OCI-LY7 (cell line): ENCODE data around the gene RPP25L. TPM values are rescaled to one million over a fixed set of nuclear protein-coding genes. Genes with fewer than 3 reads are reported as not detected.

Experiments
- BruUV-seq: library from RNA; stranded (reverse); fragments of 400-500 nt; replicated peaks from 2 replicates; lab custom pipeline; 2021; lab: Mats Ljungman, UMichigan
- CTCF ChIA-PET: fragments of 300-600 bp; sonication (Branson Sonifier 250); formaldehyde crosslinking; loops from one replicate; lab custom pipeline; 2022; ENCODE audit warnings: antibody characterized with exemption; ENCODE audit not compliant: unreplicated experiment; lab: Charles Lee
- POLR2A ChIA-PET: fragments of 300-600 bp; sonication (Branson Sonifier 250); formaldehyde crosslinking; loops from one replicate; lab custom pipeline; 2022; ENCODE audit warnings: antibody characterized with exemption; lab: Charles Lee
- DNase-seq: peaks from one replicate; pipeline ENCODE4 v3.0.0-alpha.2; 2015; ENCODE audit warnings: low spot score
- H2AFZ ChIP-seq: fragments of 200-600 bp; sonication (generic), shearing (Covaris generic); 2 replicates; pipeline ENCODE4 v1.6.1; 2014; ENCODE audit warnings: mild to moderate bottlenecking, antibody characterized with exemption, low read length, moderate library complexity
- H3K27ac ChIP-seq: fragments of 200-600 bp; sonication (generic); 2 replicates; pipeline ENCODE4 v1.5.1; 2014; ENCODE audit warnings: mixed run types, low read depth, mild to moderate bottlenecking, moderate library complexity, low read length, inconsistent platforms; ENCODE audit not compliant: poor library complexity, severe bottlenecking
- H3K36me3 ChIP-seq: fragments of 200-600 bp; sonication (generic); 2 replicates; pipeline ENCODE4 v1.6.1; 2014; ENCODE audit warnings: mild to moderate bottlenecking, antibody characterized with exemption, low read length, moderate library complexity, mixed read lengths; ENCODE audit not compliant: insufficient read depth
- H3K4me1 ChIP-seq: fragments of 200-600 bp; sonication (generic); 2 replicates; pipeline ENCODE4 v1.5.1; 2014; ENCODE audit warnings: mild to moderate bottlenecking, low read length; ENCODE audit not compliant: insufficient read depth, poor library complexity, severe bottlenecking
- H3K4me2 ChIP-seq: fragments of 200-600 bp; sonication (generic); 2 replicates; pipeline ENCODE4 v1.6.1; 2014; ENCODE audit warnings: mild to moderate bottlenecking, low read length
- H3K4me3 ChIP-seq: fragments of 200-600 bp; sonication (generic); 2 replicates; pipeline ENCODE4 v1.5.1; 2014; ENCODE audit warnings: mild to moderate bottlenecking, low read depth, low read length; ENCODE audit not compliant: poor library complexity, severe bottlenecking
- H3K79me2 ChIP-seq: fragments of 200-600 bp; sonication (generic); 2 replicates; pipeline ENCODE4 v1.6.1; 2016; ENCODE audit warnings: low read depth, mild to moderate bottlenecking, low read length, moderate library complexity, mixed read lengths; ENCODE audit not compliant: insufficient read depth
- H3K9me2 ChIP-seq: fragments of 200-600 bp; sonication (generic); 2 replicates; pipeline ENCODE4 v1.6.1; 2016; ENCODE audit warnings: mild to moderate bottlenecking, low read length, mixed read lengths; ENCODE audit not compliant: insufficient read depth
- H3K9me3 ChIP-seq: fragments of 200-600 bp; sonication (generic); 2 replicates; pipeline ENCODE4 v1.6.1; 2014; ENCODE audit warnings: mild to moderate bottlenecking, mixed run types, low read length, mixed read lengths
- H4K20me1 ChIP-seq: fragments of 200-600 bp; sonication (generic); 2 replicates; pipeline ENCODE4 v1.6.1; 2014; ENCODE audit warnings: mild to moderate bottlenecking, antibody characterized with exemption, low read length, moderate library complexity, mixed read lengths; ENCODE audit not compliant: insufficient read depth
- EZH2phosphoT487 ChIP-seq: fragments of 200-600 bp; sonication (generic); IDR thresholded peaks from 2 replicates; pipeline ENCODE4 v1.6.1; 2018; ENCODE audit warnings: low read depth, borderline replicate concordance, mild to moderate bottlenecking, mixed run types, antibody characterized with exemption, low read length, moderate library complexity, mixed read lengths
- intact Hi-C: fragments of 100-400 bp; cut with micrococcal nuclease; formaldehyde crosslinking; loops from one replicate; pipeline ENCODE4 v1.10.0; 2022; ENCODE audit not compliant: unreplicated experiment
- total RNA-seq, 2 experiments: library from RNA; depleted of rRNA in 1 of 2; stranded (reverse); fragments of >200 nt in 1 of 2; shearing (Covaris generic) in 1 of 2; gene quantifications; 2 replicates each; pipeline ENCODE4 v1.2.3, GENCODE V29; 2014 to 2022
- TF ChIP-seq, protein P1 (sequence below): fragments of 200-600 bp; sonication (generic); conservative IDR thresholded peaks from 2 replicates; pipeline ENCODE4 v1.5.1; 2014; ENCODE audit warnings: mild to moderate bottlenecking, antibody characterized with exemption, low read length, moderate library complexity, mixed read lengths

Gene RPP25L
- total RNA-seq, 2 experiments from 2014 or later: 33.7 to 40.3 TPM

DNA sequence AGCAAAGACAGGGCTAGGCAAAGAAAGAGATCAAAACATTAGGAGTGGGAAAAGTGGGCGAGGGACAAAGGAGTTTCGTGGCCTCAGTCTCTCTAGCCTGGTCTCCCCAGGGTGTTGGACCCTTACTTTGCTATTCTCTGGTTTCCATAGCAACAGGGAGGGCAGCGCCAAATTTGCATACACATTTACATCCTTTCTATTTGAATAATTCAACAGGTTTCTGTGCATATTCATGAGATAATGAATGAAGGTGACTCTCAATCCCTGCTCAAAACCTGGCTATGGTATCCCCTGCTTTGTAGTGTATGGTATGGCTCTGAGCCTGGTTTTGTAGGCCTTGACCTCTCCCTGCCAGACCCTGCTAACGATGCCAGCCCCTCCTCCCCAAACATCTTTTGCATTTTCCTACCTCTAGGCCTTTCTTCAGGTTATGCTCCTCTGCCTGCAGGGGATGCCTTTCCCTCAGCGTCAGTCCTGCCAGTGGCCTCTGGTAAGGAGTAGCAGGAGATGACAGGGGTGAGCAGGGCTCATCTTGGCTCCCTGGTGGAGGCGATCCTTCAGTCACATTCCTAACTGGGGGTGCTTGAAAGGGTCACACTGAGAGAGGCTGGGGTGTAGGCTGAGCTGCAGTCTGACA is 9.8 kb downstream of the RPP25L start:
- no peaks in the 10 kb centered on the region for H3K9me2 ChIP-seq
- no peak for TF ChIP-seq EZH2phosphoT487
- TF ChIP-seq, protein P1, sequence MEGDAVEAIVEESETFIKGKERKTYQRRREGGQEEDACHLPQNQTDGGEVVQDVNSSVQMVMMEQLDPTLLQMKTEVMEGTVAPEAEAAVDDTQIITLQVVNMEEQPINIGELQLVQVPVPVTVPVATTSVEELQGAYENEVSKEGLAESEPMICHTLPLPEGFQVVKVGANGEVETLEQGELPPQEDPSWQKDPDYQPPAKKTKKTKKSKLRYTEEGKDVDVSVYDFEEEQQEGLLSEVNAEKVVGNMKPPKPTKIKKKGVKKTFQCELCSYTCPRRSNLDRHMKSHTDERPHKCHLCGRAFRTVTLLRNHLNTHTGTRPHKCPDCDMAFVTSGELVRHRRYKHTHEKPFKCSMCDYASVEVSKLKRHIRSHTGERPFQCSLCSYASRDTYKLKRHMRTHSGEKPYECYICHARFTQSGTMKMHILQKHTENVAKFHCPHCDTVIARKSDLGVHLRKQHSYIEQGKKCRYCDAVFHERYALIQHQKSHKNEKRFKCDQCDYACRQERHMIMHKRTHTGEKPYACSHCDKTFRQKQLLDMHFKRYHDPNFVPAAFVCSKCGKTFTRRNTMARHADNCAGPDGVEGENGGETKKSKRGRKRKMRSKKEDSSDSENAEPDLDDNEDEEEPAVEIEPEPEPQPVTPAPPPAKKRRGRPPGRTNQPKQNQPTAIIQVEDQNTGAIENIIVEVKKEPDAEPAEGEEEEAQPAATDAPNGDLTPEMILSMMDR: no peak
- CTCF ChIA-PET: interaction anchor here (0.6 kb wide), 1 partner anchor 154 kb away, joined by 5 read pairs; no protein-coding TSS in a partner anchor
- DNase-seq: no peak
- no peak overlapping the region for H3K4me3 ChIP-seq
- intact Hi-C loops: loop anchor here (5.0 kb wide), 2 partner anchors 100 to 200 kb away; no protein-coding TSS in a partner anchor
- H2AFZ ChIP-seq: no peak overlapping the region
- H4K20me1 ChIP-seq: no peaks in the 10 kb centered on the region
- H3K79me2 ChIP-seq: no peaks in the 10 kb centered on the region
- no peak overlapping the region for H3K27ac ChIP-seq
- H3K4me1 ChIP-seq: no peaks in the 10 kb centered on the region
- no peaks in the 10 kb centered on the region for H3K9me3 ChIP-seq
- no TSS peak for BruUV-seq
- POLR2A ChIA-PET: no interaction called here
- no peak overlapping the region for H3K4me2 ChIP-seq
- no peaks in the 10 kb centered on the region for H3K36me3 ChIP-seq

DNA sequence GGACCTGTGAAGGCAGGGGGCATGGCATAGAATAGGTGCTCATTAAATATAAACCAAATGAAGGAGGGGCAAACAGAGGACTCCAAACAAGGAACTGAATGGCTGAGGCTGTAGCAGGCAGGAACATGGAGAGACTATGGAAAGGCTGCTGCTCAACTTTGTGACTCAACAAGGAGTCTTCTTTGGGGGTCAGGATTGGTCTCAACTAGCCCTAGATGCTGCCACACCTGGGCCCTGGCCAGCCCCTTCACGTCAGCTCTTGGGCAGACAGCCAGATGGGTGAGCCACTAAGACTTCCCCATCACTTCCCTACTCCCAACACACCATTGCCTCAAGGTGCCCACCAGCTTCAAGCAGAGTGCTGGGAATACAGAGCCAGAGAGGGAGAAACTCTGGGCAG is 11.0 kb downstream of the RPP25L start:
- Histone ChIP-seq H3K9me3 (no peaks in the 10 kb centered on the region), H3K79me2 (no peaks in the 10 kb centered on the region), H4K20me1 (no peaks in the 10 kb centered on the region), H3K9me2 (no peaks in the 10 kb centered on the region), H2AFZ (no peak overlapping the region), H3K4me1 (no peaks in the 10 kb centered on the region), H3K4me3 (no peak overlapping the region), H3K27ac (no peak overlapping the region), H3K4me2 (no peak overlapping the region), H3K36me3 (no peaks in the 10 kb centered on the region)
- intact Hi-C loops: loop anchor here (5.0 kb wide), 2 partner anchors 99 to 199 kb away; no protein-coding TSS in a partner anchor
- ChIA-PET POLR2A (interaction anchor here (0.5 kb wide), 1 partner anchor 39 kb away, joined by 3 read pairs; no protein-coding TSS in a partner anchor), CTCF (no interaction called here)
- BruUV-seq: no TSS peak
- TF ChIP-seq, protein P1: no peak
- DNase-seq: no peak

DNA sequence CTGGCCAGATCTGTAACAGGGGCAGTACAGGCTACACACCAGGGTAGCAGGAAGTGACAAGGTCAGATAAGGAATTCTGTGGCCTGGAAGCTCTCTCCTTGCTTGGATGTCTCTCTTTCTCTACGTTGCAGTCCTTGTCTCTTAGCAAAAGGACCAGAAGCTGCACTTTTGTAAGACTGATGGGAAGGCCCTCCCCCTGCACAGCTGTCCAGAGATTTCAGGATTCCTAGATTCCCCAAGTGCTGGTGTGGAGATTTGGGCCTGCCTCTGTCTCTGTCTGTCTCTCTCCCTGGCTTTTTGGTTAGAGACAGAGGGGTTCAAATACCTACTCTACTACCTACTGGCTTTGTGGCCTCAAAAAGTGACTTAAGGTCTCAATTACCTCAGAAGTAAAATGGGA is 12.4 kb downstream of the RPP25L start:
- DNase-seq: no peak
- ChIA-PET POLR2A (no interaction called here), CTCF (no interaction called here)
- Histone ChIP-seq H3K79me2 (no peaks in the 10 kb centered on the region), H3K36me3 (no peaks in the 10 kb centered on the region), H3K9me3 (no peaks in the 10 kb centered on the region), H2AFZ (no peak overlapping the region), H3K4me3 (no peak overlapping the region), H3K4me1 (no peaks in the 10 kb centered on the region), H3K27ac (no peak overlapping the region), H3K4me2 (no peak overlapping the region), H3K9me2 (no peaks in the 10 kb centered on the region), H4K20me1 (no peaks in the 10 kb centered on the region)
- TF ChIP-seq, protein P1: no peak
- TF ChIP-seq EZH2phosphoT487: no peak
- intact Hi-C loops: no loop called here
- no TSS peak for BruUV-seq
